GM19372 (cell line): ENCODE measurements around the gene PTPN9.
A peak's percentile ranks its signal among the peaks of the same experiment; 100 is the strongest.
"Not testable (repeated sequence)": the region's sequence is repeated elsewhere in the genome, so short reads cannot be mapped to it uniquely, and the experiment has no call there.

Source experiments
- ATAC-seq: cut with Tn5 transposase; IDR thresholded peaks from one replicate; pipeline ENCODE4 v1.9.1; 2021; ENCODE audit warnings: mild to moderate bottlenecking, low read depth, moderate library complexity; ENCODE audit not compliant: unreplicated experiment

PTPN9 gene

GRCh38 chr15:75578948-75579920, at the start of gene PTPN9:
Gene PTPN9, minus strand, starts transcription at chr15:75579315. Its CDS starts 539 bp downstream, at chr15:75578776.
- peak; percentile 60 for ATAC-seq

- ATAC-seq, result peak; percentile 81
These were observed 46.6 kb upstream of the PTPN9 start, which contains the start of gene SNUPN for GRCh38 chr15:75625542-75626347. Gene SNUPN, minus strand, starts transcription at chr15:75625725. Its CDS starts 4,674 bp downstream, at chr15:75621051.

GRCh38 chr15:75622505-75622904, 43.4 kb upstream of the PTPN9 start:
- ATAC-seq, result no peak

GRCh38 chr15:75620841-75621391, 41.8 kb upstream of the PTPN9 start:
- no peak for ATAC-seq

GRCh38 chr15:75620058-75620820, 41.1 kb upstream of the PTPN9 start:
- no peak for ATAC-seq

GRCh38 chr15:75616766-75617165, 37.7 kb upstream of the PTPN9 start:
- no peak for ATAC-seq

GRCh38 chr15:75606711-75607699, 27.9 kb upstream of the PTPN9 start:
- ATAC-seq, result no peak

GRCh38 chr15:75606026-75606425, 26.9 kb upstream of the PTPN9 start:
- ATAC-seq, result no peak

- no peak for ATAC-seq
These were observed 20.3 kb upstream of the PTPN9 start for GRCh38 chr15:75599401-75599800.

GRCh38 chr15:75598361-75598760, 19.2 kb upstream of the PTPN9 start:
- no peak for ATAC-seq

GRCh38 chr15:75597667-75598341, 18.7 kb upstream of the PTPN9 start:
- ATAC-seq, result no peak

- no peak for ATAC-seq
These were observed 17.7 kb upstream of the PTPN9 start for GRCh38 chr15:75596703-75597345.

- ATAC-seq, result no peak
These were observed 15.2 kb upstream of the PTPN9 start for GRCh38 chr15:75594276-75594675.

- no peak for ATAC-seq
These were observed 12.7 kb upstream of the PTPN9 start for GRCh38 chr15:75591655-75592364.

- no peak for ATAC-seq
These were observed 11.1 kb upstream of the PTPN9 start for GRCh38 chr15:75590239-75590638.

GRCh38 chr15:75589071-75589470, 10.0 kb upstream of the PTPN9 start:
- no peak for ATAC-seq

GRCh38 chr15:75586422-75586821, 7.3 kb upstream of the PTPN9 start:
- ATAC-seq, result not testable (repeated sequence)
